Measurements from ENCODE around the gene AKAP6. TPM values are rescaled to one million over a fixed set of nuclear protein-coding genes. Genes with fewer than 3 reads are reported as not detected.

The AKAP6 gene
- total RNA-seq, 1 donor from 2014 or later: 3.4 TPM

- no peaks in the 10 kb centered on the region for H3K36me3 Mint-ChIP-seq (ENCODE audit: insufficient read depth)
- peaks cover 8% of the 10 kb centered on the region for H3K27me3 Mint-ChIP-seq
- no peaks in the 10 kb centered on the region for H3K9me3 Mint-ChIP-seq (ENCODE audit: low read depth)
- no peak overlapping the region for H3K4me3 Mint-ChIP-seq (ENCODE audit: low read depth)
- no peaks in the 10 kb centered on the region for H3K4me1 Mint-ChIP-seq (ENCODE audit: low read depth)
- DNase-seq (ENCODE audit: low spot score, unreplicated experiment): no peak
- no peak overlapping the region for H3K27ac Mint-ChIP-seq
- TF ChIP-seq CTCF (IDR thresholded peaks at IDR 0.05; ENCODE audit: unreplicated experiment): no peak
Observed at GRCh38 chr14:32537166-32537565, 208.1 kb downstream of the AKAP6 start.

GRCh38 chr14:32542507-32542906 is 213.4 kb downstream of the AKAP6 start:
- TF ChIP-seq CTCF (IDR thresholded peaks at IDR 0.05; ENCODE audit: unreplicated experiment): no peak
- H3K36me3 Mint-ChIP-seq (ENCODE audit: insufficient read depth): no peaks in the 10 kb centered on the region
- no peaks in the 10 kb centered on the region for H3K9me3 Mint-ChIP-seq (ENCODE audit: low read depth)
- H3K4me3 Mint-ChIP-seq (ENCODE audit: low read depth): no peak overlapping the region
- no peak overlapping the region for H3K27ac Mint-ChIP-seq
- H3K27me3 Mint-ChIP-seq: no peaks in the 10 kb centered on the region
- no peak for DNase-seq (ENCODE audit: low spot score, unreplicated experiment)
- H3K4me1 Mint-ChIP-seq (ENCODE audit: low read depth): peaks cover 11% of the 10 kb centered on the region

GRCh38 chr14:32545095-32545494 is 216.0 kb downstream of the AKAP6 start:
- Mint-ChIP-seq H3K36me3 (ENCODE audit: insufficient read depth) (no peaks in the 10 kb centered on the region), H3K4me3 (ENCODE audit: low read depth) (no peak overlapping the region), H3K4me1 (ENCODE audit: low read depth) (peaks cover 11% of the 10 kb centered on the region), H3K27me3 (no peaks in the 10 kb centered on the region), H3K27ac (no peak overlapping the region), H3K9me3 (ENCODE audit: low read depth) (no peaks in the 10 kb centered on the region)
- DNase-seq (ENCODE audit: low spot score, unreplicated experiment): no peak
- TF ChIP-seq CTCF (IDR thresholded peaks at IDR 0.05; ENCODE audit: unreplicated experiment): no peak

GRCh38 chr14:32545506-32546210 is 216.6 kb downstream of the AKAP6 start:
- DNase-seq (ENCODE audit: low spot score, unreplicated experiment): no peak
- TF ChIP-seq CTCF (IDR thresholded peaks at IDR 0.05; ENCODE audit: unreplicated experiment): no peak
- Mint-ChIP-seq H3K36me3 (ENCODE audit: insufficient read depth) (no peaks in the 10 kb centered on the region), H3K4me1 (ENCODE audit: low read depth) (peaks cover 11% of the 10 kb centered on the region), H3K27ac (no peak overlapping the region), H3K27me3 (no peaks in the 10 kb centered on the region), H3K4me3 (ENCODE audit: low read depth) (no peak overlapping the region), H3K9me3 (ENCODE audit: low read depth) (no peaks in the 10 kb centered on the region)

GRCh38 chr14:32546246-32546645 is 217.1 kb downstream of the AKAP6 start:
- H3K27me3 Mint-ChIP-seq: no peaks in the 10 kb centered on the region
- no peak for TF ChIP-seq CTCF (IDR thresholded peaks at IDR 0.05; ENCODE audit: unreplicated experiment)

More at GRCh38 chr14:32546246-32546645, 217.1 kb downstream of the AKAP6 start:
- Mint-ChIP-seq H3K27ac (no peak overlapping the region), H3K9me3 (ENCODE audit: low read depth) (no peaks in the 10 kb centered on the region), H3K4me1 (ENCODE audit: low read depth) (peaks cover 11% of the 10 kb centered on the region), H3K36me3 (ENCODE audit: insufficient read depth) (no peaks in the 10 kb centered on the region), H3K4me3 (ENCODE audit: low read depth) (no peak overlapping the region)
- DNase-seq (ENCODE audit: low spot score, unreplicated experiment): no peak
